Panc1 (cell line): Measurements from ENCODE around the gene CAMKMT. TPM values are rescaled to one million over a fixed set of nuclear protein-coding genes. Genes with fewer than 3 reads are reported as not detected.

Experiments
- ATAC-seq: fragments of 200-7000 bp; cut with Tn5 transposase; 2 replicates; pipeline ENCODE4 v1.9.1; 2020; ENCODE audit warnings: mild to moderate bottlenecking, moderate library complexity
- BruUV-seq: library from RNA; stranded (reverse); fragments of 400-500 nt; replicated peaks from 2 replicates; lab custom pipeline; 2021; lab: Mats Ljungman, UMichigan
- CTCF ChIA-PET: fragments of 300-600 bp; sonication (Branson Sonifier 250); formaldehyde crosslinking; loops from one replicate; lab custom pipeline; 2022; ENCODE audit warnings: antibody characterized with exemption; lab: Charles Lee
- POLR2A ChIA-PET: fragments of 300-600 bp; sonication (Branson Sonifier 250); formaldehyde crosslinking; loops from one replicate; lab custom pipeline; 2022; ENCODE audit warnings: antibody characterized with exemption; lab: Charles Lee
- DNase-seq: peaks from one replicate; pipeline ENCODE4 v3.0.0-alpha.2; 2010; ENCODE audit warnings: low read depth, low spot score
- H3K27ac ChIP-seq: 2 replicates; pipeline ENCODE4 v1.5.1; 2011; ENCODE audit warnings: mild to moderate bottlenecking, low read length, inconsistent platforms
- H3K27me3 ChIP-seq: fragments of 200-500 bp; sonication (Bioruptor generic); 2 replicates; pipeline ENCODE4 v1.6.0; 2014; ENCODE audit warnings: low read length, inconsistent platforms; ENCODE audit not compliant: control insufficient read depth, insufficient read depth
- H3K36me3 ChIP-seq: fragments of 200-500 bp; sonication (Bioruptor generic); 2 replicates; pipeline ENCODE4 v1.5.1; 2014; ENCODE audit warnings: inconsistent platforms, mild to moderate bottlenecking, low read length, moderate library complexity; ENCODE audit not compliant: control insufficient read depth, insufficient read depth
- H3K4me1 ChIP-seq: 2 replicates; pipeline ENCODE4 v1.5.1; 2011; ENCODE audit warnings: inconsistent platforms, mild to moderate bottlenecking, low read length, moderate library complexity; ENCODE audit not compliant: control insufficient read depth, insufficient read depth
- H3K4me3 ChIP-seq, 2 experiments: 2 replicates each; pipeline ENCODE4 v1.5.1; 2011 to 2012; ENCODE audit warnings: low read depth in 2 of 2, low read length in 2 of 2, mild to moderate bottlenecking in 2 of 2, inconsistent platforms in 1 of 2, moderate library complexity in 1 of 2
- H3K9me3 ChIP-seq: fragments of 200-500 bp; sonication (Bioruptor generic); 2 replicates; pipeline ENCODE4 v1.5.1; 2014; ENCODE audit warnings: low read depth, mild to moderate bottlenecking, inconsistent platforms, low read length, moderate library complexity; ENCODE audit not compliant: control insufficient read depth, insufficient read depth
- POLR2AphosphoS5 ChIP-seq: IDR thresholded peaks from 2 replicates; pipeline ENCODE4 v1.6.1; 2012; ENCODE audit warnings: mild to moderate bottlenecking, low read depth, low read length, moderate library complexity
- SIN3A ChIP-seq: IDR thresholded peaks from 2 replicates; pipeline ENCODE4 v1.6.1; 2012; ENCODE audit warnings: low read depth, mild to moderate bottlenecking, low read length, moderate library complexity, borderline replicate concordance; ENCODE audit not compliant: insufficient read depth
- in situ Hi-C: cut with HindIII; loops from 2 replicates; pipeline ENCODE4 v1.10.0; 2016; ENCODE audit warnings: low sequenced_read_pairs, low pct_unique_long_range_greater_than_20kb
- intact Hi-C: fragments of 100-400 bp; cut with micrococcal nuclease; formaldehyde crosslinking; loops from one replicate; pipeline ENCODE4 v1.10.0; 2022; ENCODE audit not compliant: unreplicated experiment
- total RNA-seq: library from RNA; stranded (reverse); gene quantifications from one replicate; pipeline ENCODE4 v1.2.1, GENCODE V29; 2021; ENCODE audit not compliant: unreplicated experiment
- TF ChIP-seq, protein P1 (sequence below), 2 experiments: IDR thresholded peaks; 2 replicates each; pipeline ENCODE4 v1.6.1; 2011 to 2012; ENCODE audit warnings: low read depth in 2 of 2, control low read depth in 1 of 2, low read length in 1 of 2, mild to moderate bottlenecking in 1 of 2, moderate library complexity in 1 of 2; ENCODE audit not compliant: insufficient read depth in 1 of 2
- TF ChIP-seq, protein P2 (sequence below): fragments of 450-650 bp; IDR thresholded peaks from 2 replicates; pipeline ENCODE4 v1.5.1; 2017; ENCODE audit warnings: mild to moderate bottlenecking

Gene CAMKMT
- total RNA-seq, 1 experiment from 2014 or later = 12.6 TPM

DNA sequence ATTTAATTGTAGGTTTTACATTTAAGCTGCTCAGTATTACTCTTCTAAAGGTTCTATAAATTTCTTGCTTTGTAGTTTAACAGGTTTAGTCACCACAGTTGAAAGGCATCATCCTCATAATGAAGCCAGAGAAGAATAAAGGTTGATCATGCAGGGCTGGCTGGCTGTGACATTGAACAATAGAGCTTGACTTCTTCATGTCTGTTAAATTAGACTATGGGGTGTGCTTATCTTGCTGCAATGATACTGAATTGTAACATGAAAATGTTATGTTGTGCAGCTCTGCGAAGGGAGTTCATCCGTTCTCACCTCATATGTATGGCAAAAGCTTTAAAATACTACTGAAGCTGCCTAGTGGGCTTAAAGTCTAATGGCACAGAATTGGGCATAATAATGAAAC is 81.8 kb downstream of the CAMKMT start:
- Histone ChIP-seq H3K27ac (no peak overlapping the region), H3K4me1 (0 out of 2 replicates have a peak, but pooled peaks cover 2% of the 10 kb centered on the region), H3K36me3 (no peaks in the 10 kb centered on the region), H3K4me3 (no peak overlapping the region), H3K9me3 (no peaks in the 10 kb centered on the region), H3K27me3 (no peaks in the 10 kb centered on the region)
- no peak for DNase-seq
- TF ChIP-seq, protein P1, sequence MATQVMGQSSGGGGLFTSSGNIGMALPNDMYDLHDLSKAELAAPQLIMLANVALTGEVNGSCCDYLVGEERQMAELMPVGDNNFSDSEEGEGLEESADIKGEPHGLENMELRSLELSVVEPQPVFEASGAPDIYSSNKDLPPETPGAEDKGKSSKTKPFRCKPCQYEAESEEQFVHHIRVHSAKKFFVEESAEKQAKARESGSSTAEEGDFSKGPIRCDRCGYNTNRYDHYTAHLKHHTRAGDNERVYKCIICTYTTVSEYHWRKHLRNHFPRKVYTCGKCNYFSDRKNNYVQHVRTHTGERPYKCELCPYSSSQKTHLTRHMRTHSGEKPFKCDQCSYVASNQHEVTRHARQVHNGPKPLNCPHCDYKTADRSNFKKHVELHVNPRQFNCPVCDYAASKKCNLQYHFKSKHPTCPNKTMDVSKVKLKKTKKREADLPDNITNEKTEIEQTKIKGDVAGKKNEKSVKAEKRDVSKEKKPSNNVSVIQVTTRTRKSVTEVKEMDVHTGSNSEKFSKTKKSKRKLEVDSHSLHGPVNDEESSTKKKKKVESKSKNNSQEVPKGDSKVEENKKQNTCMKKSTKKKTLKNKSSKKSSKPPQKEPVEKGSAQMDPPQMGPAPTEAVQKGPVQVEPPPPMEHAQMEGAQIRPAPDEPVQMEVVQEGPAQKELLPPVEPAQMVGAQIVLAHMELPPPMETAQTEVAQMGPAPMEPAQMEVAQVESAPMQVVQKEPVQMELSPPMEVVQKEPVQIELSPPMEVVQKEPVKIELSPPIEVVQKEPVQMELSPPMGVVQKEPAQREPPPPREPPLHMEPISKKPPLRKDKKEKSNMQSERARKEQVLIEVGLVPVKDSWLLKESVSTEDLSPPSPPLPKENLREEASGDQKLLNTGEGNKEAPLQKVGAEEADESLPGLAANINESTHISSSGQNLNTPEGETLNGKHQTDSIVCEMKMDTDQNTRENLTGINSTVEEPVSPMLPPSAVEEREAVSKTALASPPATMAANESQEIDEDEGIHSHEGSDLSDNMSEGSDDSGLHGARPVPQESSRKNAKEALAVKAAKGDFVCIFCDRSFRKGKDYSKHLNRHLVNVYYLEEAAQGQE (IDR thresholded peaks at IDR 0.05; ENCODE audit: insufficient read depth in 1 of 2, low read depth in 2 of 2, low read length in 1 of 2) = no peak
- TF ChIP-seq, protein P2, sequence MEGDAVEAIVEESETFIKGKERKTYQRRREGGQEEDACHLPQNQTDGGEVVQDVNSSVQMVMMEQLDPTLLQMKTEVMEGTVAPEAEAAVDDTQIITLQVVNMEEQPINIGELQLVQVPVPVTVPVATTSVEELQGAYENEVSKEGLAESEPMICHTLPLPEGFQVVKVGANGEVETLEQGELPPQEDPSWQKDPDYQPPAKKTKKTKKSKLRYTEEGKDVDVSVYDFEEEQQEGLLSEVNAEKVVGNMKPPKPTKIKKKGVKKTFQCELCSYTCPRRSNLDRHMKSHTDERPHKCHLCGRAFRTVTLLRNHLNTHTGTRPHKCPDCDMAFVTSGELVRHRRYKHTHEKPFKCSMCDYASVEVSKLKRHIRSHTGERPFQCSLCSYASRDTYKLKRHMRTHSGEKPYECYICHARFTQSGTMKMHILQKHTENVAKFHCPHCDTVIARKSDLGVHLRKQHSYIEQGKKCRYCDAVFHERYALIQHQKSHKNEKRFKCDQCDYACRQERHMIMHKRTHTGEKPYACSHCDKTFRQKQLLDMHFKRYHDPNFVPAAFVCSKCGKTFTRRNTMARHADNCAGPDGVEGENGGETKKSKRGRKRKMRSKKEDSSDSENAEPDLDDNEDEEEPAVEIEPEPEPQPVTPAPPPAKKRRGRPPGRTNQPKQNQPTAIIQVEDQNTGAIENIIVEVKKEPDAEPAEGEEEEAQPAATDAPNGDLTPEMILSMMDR = no peak
- ChIA-PET POLR2A (no interaction called here), CTCF (no interaction called here)
- no peak for ATAC-seq
- in situ Hi-C loops = no loop called here
- BruUV-seq = no TSS peak
- intact Hi-C loops = no loop called here

DNA sequence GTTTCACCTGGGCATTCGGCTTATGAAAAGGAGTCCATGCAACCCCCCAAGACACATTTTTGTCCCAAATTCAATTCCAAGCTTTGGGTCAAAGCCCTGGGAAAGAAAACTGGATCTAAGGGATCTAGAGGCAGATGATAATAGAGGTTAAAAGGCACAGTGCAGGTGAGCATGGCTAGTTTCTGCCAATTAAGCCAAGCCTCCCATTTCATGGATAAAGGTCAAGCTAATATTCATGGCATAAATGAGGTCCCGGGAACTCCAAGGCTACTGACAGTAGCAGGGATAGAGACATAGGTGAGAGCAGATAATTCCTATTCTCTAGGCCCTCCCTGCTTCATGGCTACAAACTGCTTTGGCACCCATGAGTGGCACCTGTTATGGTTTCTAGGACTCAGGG is 83.1 kb downstream of the CAMKMT start:
- POLR2A ChIA-PET = no interaction called here
- intact Hi-C loops = no loop called here
- ATAC-seq = no peak

More for the DNA sequence above, 83.1 kb downstream of the CAMKMT start:
- no TSS peak for BruUV-seq
- H3K27ac ChIP-seq = no peak overlapping the region
- CTCF ChIA-PET = interaction anchor here (1.0 kb wide), 1 partner anchor 35 kb away, joined by 3 read pairs; no protein-coding TSS in a partner anchor
- no peaks in the 10 kb centered on the region for H3K36me3 ChIP-seq
- H3K9me3 ChIP-seq = no peaks in the 10 kb centered on the region
- no peak for DNase-seq
- in situ Hi-C loops = no loop called here
- H3K4me3 ChIP-seq = no peak overlapping the region
- H3K27me3 ChIP-seq = no peaks in the 10 kb centered on the region
- H3K4me1 ChIP-seq = 0 out of 2 replicates have a peak, but pooled peaks cover 2% of the 10 kb centered on the region
- TF ChIP-seq, protein P1 (IDR thresholded peaks at IDR 0.05; ENCODE audit: insufficient read depth in 1 of 2, low read depth in 2 of 2, low read length in 1 of 2) = no peak
- no peak for TF ChIP-seq POLR2AphosphoS5
- no peak for TF ChIP-seq SIN3A
- TF ChIP-seq, protein P2 = no peak
